HG03442 (cell line): ENCODE data around the gene EHMT1.
"Not testable (repeated sequence)": the region's sequence is repeated elsewhere in the genome, so short reads cannot be mapped to it uniquely, and the experiment has no call there.

ENCODE experiments used
- ATAC-seq: cut with Tn5 transposase; IDR thresholded peaks from one replicate; pipeline ENCODE4 v1.9.1; 2021; ENCODE audit warnings: mild to moderate bottlenecking, moderate library complexity; ENCODE audit not compliant: unreplicated experiment

Gene EHMT1

GRCh38 chr9:137757139-137757538, 138.3 kb downstream of the EHMT1 start:
- ATAC-seq = no peak

GRCh38 chr9:137757613-137758029, 138.8 kb downstream of the EHMT1 start:
- ATAC-seq = no peak

- no peak for ATAC-seq
Measured at GRCh38 chr9:137758067-137758466, 139.3 kb downstream of the EHMT1 start.

DNA sequence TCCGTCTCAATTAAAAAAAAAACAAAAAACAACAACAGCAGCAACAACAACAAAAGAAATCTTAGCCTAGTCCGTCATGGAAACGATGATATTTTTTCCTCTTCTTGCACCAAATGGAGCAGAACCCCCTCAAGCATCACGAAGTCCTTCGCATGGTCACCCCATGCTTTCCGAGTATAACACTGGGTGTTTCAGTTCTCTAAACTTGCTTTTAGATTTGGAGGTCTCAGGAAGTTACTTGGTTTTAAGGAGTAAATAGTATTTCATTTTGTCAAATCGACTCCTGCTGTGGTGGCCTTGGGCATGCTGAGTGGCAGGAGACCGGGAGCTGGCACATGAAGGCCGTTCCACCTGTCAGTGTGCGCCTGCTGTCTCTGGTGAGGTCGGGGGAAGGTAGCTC, 140.3 kb downstream of the EHMT1 start:
- no peak for ATAC-seq

DNA sequence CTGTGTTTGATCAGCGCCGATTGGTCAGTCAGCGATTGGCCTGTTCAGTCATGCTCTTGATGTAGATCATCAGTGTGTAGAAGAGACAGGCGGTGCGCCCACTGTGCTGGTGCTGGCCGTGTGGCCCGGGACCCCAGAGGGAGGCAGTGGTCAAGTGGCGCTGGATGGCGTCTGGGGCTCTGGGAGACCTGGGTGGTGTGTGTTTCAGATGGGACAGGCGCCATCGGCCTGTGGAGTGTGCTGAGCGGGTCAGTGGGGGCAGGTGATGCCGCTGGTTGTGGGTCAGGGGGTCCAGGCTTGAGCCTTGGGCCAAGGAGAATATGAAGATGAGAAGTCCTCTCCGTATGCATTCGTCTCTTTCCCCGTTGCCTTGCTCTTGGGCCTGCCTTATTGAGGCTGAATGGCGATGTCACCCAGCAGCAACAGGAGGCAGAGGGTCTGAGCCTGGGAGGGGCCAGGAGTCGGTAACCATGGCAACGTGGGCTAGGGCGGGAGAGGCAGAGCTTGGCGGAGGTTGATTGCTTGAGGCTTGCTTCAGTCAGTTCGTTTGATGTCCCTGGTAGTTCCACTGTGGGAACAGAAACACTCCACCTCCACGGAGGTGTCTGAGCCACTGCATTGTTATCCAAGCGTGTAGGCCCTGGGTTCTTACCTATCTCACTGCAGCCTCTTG, 141.0 kb downstream of the EHMT1 start:
- ATAC-seq = no peak

DNA sequence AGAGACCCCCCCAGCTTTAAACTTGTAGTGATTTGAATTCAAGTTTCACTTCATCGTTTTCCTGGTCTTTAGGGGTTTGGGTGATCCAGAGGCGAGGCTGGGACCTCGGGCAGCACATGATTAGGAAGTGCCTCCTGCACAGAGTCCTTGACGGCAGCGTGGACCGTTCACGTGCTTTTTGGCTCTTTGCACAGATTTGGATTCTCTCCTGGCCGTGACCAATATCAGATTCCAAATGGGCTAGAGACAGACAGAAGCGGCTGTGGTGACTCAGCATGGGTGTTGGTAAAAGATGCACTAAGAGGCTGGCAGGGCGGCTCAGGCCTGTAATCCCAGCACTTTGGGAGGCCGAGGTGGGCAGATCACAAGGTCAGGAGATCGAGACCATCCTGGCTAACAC, 141.6 kb downstream of the EHMT1 start:
- ATAC-seq = no peak

DNA sequence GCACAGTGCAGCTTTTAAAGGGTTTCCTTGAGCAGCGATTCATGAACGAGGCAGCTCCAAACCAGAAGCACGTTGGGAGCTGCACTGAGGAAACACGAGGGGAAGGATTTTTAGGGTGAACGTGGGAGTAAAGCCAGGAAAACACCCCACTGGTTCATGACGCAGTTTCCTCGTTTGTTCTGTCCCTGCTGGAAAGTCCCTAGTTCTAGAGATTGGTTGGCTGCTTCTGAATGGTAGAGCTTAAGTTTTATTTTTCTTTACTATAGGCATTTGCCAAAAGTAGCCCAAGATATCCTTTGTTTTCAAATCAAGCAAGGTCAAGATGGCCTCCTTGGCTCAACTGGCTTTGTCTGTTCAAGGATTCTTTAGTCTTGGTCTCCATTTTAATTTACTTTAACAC, 142.2 kb downstream of the EHMT1 start:
- no peak for ATAC-seq

- no peak for ATAC-seq
Measured at GRCh38 chr9:137761793-137762192, 143.0 kb downstream of the EHMT1 start.

GRCh38 chr9:137762414-137763061, 143.7 kb downstream of the EHMT1 start:
- peak; percentile 34 for ATAC-seq

DNA sequence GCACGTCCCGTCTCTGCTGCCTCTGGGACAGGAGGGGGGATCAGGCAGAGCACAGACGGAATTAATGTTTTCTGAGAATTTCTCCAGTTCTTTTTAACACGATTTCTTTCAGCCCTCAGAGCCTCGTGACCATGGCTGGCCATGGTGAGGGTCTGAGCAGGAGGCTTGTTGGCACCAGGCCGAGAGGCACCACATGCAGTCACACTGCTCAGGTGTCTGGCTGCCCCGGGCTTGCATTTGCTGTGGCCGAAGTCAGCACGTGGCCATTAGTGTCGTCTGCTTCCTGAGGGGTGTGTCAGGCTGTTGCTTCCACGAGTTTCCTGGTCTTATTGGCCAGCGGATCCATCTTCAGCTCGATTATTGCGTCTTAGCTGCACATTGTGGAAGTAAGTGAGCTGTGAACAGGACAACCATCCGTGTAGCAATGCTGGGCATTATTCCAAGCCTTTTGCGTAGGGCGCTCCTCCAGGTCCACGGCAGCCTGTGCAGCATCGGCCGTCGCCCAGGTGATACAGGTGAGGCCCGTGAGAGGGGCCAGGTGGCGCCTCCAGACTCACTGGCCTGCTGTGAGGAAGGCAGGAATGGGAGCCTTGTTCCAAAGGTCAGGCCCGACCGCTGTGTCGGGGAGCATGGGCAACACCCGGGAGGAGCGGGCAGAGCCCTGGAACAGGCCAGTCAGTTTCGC, 144.6 kb downstream of the EHMT1 start:
- no peak for ATAC-seq

DNA sequence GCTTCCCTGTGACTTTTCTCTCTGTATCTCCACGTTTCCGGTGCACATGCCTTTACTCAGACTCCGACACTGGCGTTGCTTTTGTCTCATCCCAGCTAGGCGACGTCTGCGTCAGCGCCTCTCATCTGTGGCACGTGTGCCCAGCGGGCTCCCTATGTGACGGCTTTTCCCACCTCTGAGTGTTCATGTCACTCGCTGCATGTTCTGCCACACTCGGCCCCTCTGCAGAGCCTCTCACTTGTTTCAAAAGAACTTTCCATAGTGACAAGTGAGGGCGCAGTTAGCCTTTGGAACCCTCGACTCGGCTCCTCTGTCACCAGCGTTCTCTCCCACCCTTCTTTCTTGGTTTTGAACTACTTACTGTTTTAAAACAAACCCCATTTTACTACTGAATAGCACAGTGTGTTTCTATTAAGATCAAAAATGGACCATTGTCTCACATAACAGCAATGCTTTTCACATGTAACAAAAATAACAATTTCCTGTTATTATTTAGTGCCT, 145.4 kb downstream of the EHMT1 start:
- ATAC-seq = no peak

DNA sequence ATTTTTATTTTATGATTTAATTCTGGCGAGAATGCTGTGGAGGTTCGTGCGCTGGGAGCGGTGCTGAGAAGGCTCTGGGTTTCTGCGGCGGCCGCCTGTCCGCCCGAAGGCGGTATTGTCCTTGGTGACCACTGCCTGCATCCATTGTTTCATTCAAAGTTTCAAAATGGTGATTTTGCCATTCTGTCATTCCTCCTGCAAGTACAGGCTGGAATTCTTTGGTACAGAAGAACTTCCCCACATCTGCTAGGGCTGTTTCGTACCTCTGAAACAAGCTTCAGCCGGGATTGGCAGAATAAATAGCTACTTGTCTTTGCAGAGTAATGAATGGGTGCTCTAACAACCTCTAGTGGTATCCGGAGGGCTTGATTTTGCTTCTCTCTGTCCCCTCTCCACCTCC, 146.2 kb downstream of the EHMT1 start:
- ATAC-seq = no peak

DNA sequence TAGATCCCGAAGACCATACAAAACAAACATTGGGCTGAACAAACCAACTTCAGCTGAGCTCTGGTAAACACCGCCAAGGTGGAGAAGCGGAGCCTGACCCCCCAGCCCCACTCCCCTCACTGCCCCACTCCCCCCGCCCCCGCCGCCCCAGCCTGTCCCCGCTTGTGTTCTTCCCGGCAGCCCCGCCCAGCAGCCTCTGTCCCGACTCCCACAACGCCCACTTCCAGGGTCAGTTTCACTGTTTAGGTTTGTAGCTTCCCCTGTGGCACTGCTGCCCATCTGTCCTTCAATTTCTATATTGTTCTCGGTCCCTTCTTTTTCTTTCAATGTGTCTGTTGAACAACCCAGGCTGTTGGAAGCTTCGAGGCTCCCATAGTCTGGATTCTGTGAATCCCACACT, 146.7 kb downstream of the EHMT1 start:
- no peak for ATAC-seq

DNA sequence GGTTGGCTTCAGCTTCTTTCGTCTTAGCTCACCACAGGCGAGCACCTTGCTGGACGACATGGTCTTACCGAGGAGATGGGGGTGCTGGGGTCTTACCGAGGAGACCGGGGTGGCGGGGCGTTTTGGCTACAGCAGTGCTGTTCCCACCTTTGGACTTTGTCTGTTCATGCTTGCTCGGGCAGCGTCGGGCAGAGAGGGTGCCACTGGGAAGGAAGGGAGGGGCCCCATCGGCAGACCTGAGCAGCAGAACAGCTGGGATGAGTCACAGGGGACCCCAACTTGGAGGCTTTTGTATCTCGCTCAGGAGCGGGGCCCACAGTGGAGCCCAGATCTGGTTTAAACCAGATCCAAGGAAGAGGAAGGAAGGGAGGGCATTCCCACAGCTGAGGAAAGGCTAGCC, 152.8 kb downstream of the EHMT1 start:
- no peak for ATAC-seq

DNA sequence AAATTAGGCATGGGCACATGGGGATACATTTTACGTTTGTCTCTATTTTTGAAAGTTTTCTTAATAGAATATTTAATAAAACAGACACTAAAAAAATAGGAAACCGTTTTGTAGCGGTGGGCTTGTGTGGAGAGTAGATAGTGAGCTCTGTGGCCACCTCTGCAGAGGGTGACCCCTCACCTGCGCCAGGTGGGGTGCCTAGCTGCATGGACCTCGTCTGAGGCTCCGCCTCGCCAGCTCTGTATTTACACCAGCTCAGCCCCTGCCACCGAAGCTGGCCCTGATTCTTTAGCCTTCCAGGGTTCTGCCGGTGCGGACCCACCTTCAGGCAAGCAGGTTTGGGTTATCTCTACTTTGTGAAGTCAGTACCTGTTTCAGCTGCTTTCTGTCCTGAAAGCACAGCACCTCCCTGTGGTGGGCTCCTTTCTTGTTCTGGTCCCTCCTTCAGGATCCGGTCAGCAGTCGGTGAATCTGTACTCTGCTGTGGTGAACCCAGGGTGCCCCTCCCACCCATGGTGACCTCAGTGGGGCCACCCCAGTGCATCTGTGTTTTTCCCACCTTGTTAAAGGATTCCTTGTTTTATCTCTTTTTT, 153.6 kb downstream of the EHMT1 start:
- no peak for ATAC-seq

DNA sequence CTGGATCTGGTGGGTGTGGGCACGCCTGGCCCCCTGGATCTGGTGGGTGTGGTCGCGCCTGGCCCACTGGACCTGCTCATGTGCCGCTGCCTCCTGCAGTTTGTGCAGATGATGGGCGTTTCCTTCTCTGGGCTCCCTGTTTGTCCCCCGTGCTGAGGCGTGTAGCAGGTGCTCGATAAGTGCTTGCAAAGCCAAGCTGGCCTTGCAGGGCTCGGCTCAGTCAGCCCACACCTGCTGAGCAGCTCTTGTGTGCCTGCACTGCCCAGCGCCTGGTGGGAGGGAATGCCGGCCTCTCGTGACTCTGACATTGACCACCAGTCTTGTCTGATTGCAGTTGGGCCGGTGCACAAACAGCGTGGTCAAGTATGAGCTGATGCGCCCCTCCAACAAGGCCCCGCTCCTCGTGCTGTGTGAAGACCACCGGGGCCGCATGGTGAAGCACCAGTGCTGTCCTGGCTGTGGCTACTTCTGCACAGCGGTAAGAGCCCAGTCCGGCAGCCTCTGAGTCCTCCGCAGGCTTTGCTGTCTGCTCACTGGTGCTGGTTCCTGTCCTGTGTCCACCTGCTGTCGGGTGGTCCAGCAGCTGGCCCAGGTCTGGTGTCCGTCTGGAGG, 156.1 kb downstream of the EHMT1 start:
- no peak for ATAC-seq

- no peak for ATAC-seq
Measured at GRCh38 chr9:137776306-137776995, 157.6 kb downstream of the EHMT1 start.

GRCh38 chr9:137777761-137778160, 159.0 kb downstream of the EHMT1 start:
- no peak for ATAC-seq

GRCh38 chr9:137778336-137778735, 159.5 kb downstream of the EHMT1 start:
- ATAC-seq = no peak

DNA sequence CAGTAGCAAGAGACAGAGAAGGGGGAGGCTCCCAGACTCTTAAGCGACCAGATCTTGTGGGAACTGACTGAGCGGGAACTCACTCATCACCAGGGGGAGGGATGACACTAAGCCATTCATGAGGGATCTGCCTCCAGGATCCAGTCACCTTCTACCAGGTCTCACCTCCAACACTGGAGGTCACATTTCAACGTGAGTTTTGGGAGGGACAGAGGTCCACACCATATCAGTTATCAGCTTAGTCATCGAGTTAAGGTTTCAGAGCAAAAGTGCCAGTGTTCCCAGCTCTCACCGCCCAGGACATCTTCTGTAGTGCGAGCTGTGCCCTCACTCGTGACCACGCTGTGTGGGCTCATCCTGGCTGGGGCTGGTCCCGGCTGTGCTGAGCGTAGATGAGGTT, 160.1 kb downstream of the EHMT1 start:
- no peak for ATAC-seq

DNA sequence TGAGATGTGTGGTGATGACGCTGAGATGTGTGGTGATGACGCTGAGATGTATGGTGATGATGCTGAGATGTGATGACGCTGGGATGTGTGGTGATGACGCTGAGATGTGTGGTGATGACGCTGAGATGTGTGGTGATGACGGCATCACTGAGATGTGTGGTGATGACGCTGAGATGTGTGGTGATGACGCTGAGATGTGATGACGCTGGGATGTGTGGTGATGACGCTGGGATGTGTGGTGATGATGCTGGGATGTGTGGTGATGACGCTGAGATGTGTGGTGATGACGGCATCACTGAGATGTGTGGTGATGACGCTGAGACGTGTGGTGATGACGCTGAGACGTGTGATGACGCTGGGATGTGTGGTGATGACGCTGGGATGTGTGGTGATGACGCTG, 161.2 kb downstream of the EHMT1 start:
- ATAC-seq = not testable (repeated sequence)
